ENCODE measurements around the gene COX15.

DNA sequence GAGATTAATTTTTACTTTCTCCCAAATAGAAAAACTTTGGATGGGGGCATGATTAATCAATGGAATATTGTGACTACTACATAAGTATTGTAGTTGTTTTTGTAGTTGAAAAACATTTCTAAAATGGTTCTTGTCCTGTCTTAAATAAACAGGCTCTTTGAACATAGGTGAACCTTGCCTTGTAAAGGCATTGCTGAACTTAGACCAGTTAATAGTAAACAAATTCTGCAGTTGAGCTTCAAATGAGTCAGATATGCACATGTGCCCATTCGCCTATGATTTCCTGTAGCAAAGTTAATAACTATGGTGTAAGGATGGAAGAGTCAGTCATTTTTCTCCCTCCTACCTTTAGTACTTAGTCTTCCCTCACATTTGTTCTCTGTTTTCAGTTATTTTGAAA lies 22.7 kb upstream of the COX15 start:
- no peak for TF ChIP-seq CTCF (conservative IDR thresholded peaks at IDR 0.05; ENCODE audit: low read length)
- TF ChIP-seq EZH2phosphoT487 (IDR thresholded peaks at IDR 0.05; ENCODE audit: borderline replicate concordance, low read depth, low read length): no peak

All from OCI-LY7 (cell line).